ENCODE data around the gene TMED8. TPM values are rescaled to one million over a fixed set of nuclear protein-coding genes. Genes with fewer than 3 reads are reported as not detected.

The TMED8 gene
- total RNA-seq, 1 donor from 2014 or later = 10.9 TPM

GRCh38 chr14:77344377-77344996 lies 32.4 kb downstream of the TMED8 start:
- DNase-seq (ENCODE audit: low read depth) = no peak
- TF ChIP-seq CTCF (IDR thresholded peaks at IDR 0.05; ENCODE audit: insufficient read depth, low read length, poor library complexity, severe bottlenecking) = no peak
- no peak overlapping the region for H3K4me3 ChIP-seq (ENCODE audit: low read depth, low read length)
- H3K36me3 ChIP-seq (ENCODE audit: control insufficient read depth, insufficient read depth, low read length) = peaks cover 3% of the 10 kb centered on the region
- no peaks in the 10 kb centered on the region for H3K27me3 ChIP-seq (ENCODE audit: control insufficient read depth, insufficient read depth, low read length)

GRCh38 chr14:77343662-77344061 lies 33.2 kb downstream of the TMED8 start:
- H3K36me3 ChIP-seq (ENCODE audit: control insufficient read depth, insufficient read depth, low read length) = peaks cover 3% of the 10 kb centered on the region
- no peak overlapping the region for H3K4me3 ChIP-seq (ENCODE audit: low read depth, low read length)
- H3K27me3 ChIP-seq (ENCODE audit: control insufficient read depth, insufficient read depth, low read length) = no peaks in the 10 kb centered on the region
- DNase-seq (ENCODE audit: low read depth) = no peak
- no peak for TF ChIP-seq CTCF (IDR thresholded peaks at IDR 0.05; ENCODE audit: insufficient read depth, low read length, poor library complexity, severe bottlenecking)

- TF ChIP-seq CTCF (IDR thresholded peaks at IDR 0.05; ENCODE audit: insufficient read depth, low read length, poor library complexity, severe bottlenecking) = no peak
- no peak for DNase-seq (ENCODE audit: low read depth)
- Histone ChIP-seq H3K36me3 (ENCODE audit: control insufficient read depth, insufficient read depth, low read length) (peaks cover 3% of the 10 kb centered on the region), H3K27me3 (ENCODE audit: control insufficient read depth, insufficient read depth, low read length) (no peaks in the 10 kb centered on the region), H3K4me3 (ENCODE audit: low read depth, low read length) (no peak overlapping the region)
These were observed 34.0 kb downstream of the TMED8 start for GRCh38 chr14:77342726-77343397.

GRCh38 chr14:77340389-77340788 lies 36.5 kb downstream of the TMED8 start:
- TF ChIP-seq CTCF (IDR thresholded peaks at IDR 0.05; ENCODE audit: insufficient read depth, low read length, poor library complexity, severe bottlenecking) = no peak
- Histone ChIP-seq H3K36me3 (ENCODE audit: control insufficient read depth, insufficient read depth, low read length) (peaks cover 4% of the 10 kb centered on the region), H3K4me3 (ENCODE audit: low read depth, low read length) (no peak overlapping the region), H3K27me3 (ENCODE audit: control insufficient read depth, insufficient read depth, low read length) (no peaks in the 10 kb centered on the region)
- DNase-seq (ENCODE audit: low read depth) = no peak

- DNase-seq (ENCODE audit: low read depth) = no peak
- H3K36me3 ChIP-seq (ENCODE audit: control insufficient read depth, insufficient read depth, low read length) = peaks cover 4% of the 10 kb centered on the region
These were observed 37.5 kb downstream of the TMED8 start for GRCh38 chr14:77339407-77339806.

More at GRCh38 chr14:77339407-77339806, 37.5 kb downstream of the TMED8 start:
- Histone ChIP-seq H3K27me3 (ENCODE audit: control insufficient read depth, insufficient read depth, low read length) (no peaks in the 10 kb centered on the region), H3K4me3 (ENCODE audit: low read depth, low read length) (no peak overlapping the region)
- no peak for TF ChIP-seq CTCF (IDR thresholded peaks at IDR 0.05; ENCODE audit: insufficient read depth, low read length, poor library complexity, severe bottlenecking)
